ENCODE results near the gene AJM1. TPM values are rescaled to one million over a fixed set of nuclear protein-coding genes. Genes with fewer than 3 reads are reported as not detected.

Gene AJM1
- total and polyA plus RNA-seq, 7 donors: 1.3 to 4.9 (median 2.0) TPM

GRCh38 chr9:136890661-136891060 is 48.4 kb downstream of the AJM1 start:
- H3K27me3 ChIP-seq (ENCODE audit: insufficient read depth in 3 of 3, low read length in 2 of 3): no peaks in the 10 kb centered on the region
- ATAC-seq: no peak
- intact Hi-C loops (cut with DNase I): no loop called here
- peaks cover 0 to 25% of the 10 kb centered on the region in 2 donors for H3K36me3 ChIP-seq (ENCODE audit: insufficient read depth in 1 of 2, low read depth in 1 of 2)
- 83 to 89% (median 86%) methylated on average over 13 of the region's 13 CpGs for WGBS, 3 donors
- no peak for TF ChIP-seq CTCF (IDR thresholded peaks at IDR 0.05)
- H3K4me3 ChIP-seq: no peak overlapping the region
- no peak overlapping the region for H3K27ac ChIP-seq
- DNase-seq: no peak
- H3K4me1 ChIP-seq: peaks cover 12% of the 10 kb centered on the region
- no peaks in the 10 kb centered on the region for H3K9me3 ChIP-seq

Other genes with a start within 250 kb of the AJM1 start
- 10 to 100 TPM; 47.0 to 55.3 (median 48.8) TPM for gene EGFL7, start 179.6 kb upstream of the AJM1 start, total RNA-seq
- 10 to 100 TPM; 34.7 to 73.4 (median 48.4) TPM for gene EGFL7, start 179.6 kb upstream of the AJM1 start, polyA plus RNA-seq
- gene AGPAT2, start 155.0 kb upstream of the AJM1 start, total RNA-seq: 10 to 100 TPM; 15.5 to 46.3 (median 31.5) TPM
- 10 to 100 TPM; 25.9 to 66.5 (median 46.8) TPM for gene AGPAT2, start 155.0 kb upstream of the AJM1 start, polyA plus RNA-seq
- 1 to 10 TPM; 1.4 to 2.7 (median 2.3) TPM for gene DIPK1B, start 129.9 kb upstream of the AJM1 start, total RNA-seq
- 1 to 10 TPM; 2.2 to 5.3 (median 3.5) TPM for gene DIPK1B, start 129.9 kb upstream of the AJM1 start, polyA plus RNA-seq
- 1 to 10 TPM in 3 of 4 donors, not detected in 1; 3.2 to 4.9 (median 4.1) TPM for gene LCN10, start 99.5 kb upstream of the AJM1 start, total RNA-seq
- 1 to 10 TPM; 3.0 to 4.6 (median 4.0) TPM for gene LCN10, start 99.5 kb upstream of the AJM1 start, polyA plus RNA-seq
- gene LCN6, start 94.0 kb upstream of the AJM1 start, total RNA-seq: 10 to 100 TPM in 1 of 4 donors, 1 to 10 TPM in 2, under 1 TPM in 1; 0.44 to 14.7 (median 5.5) TPM
- gene LCN6, start 94.0 kb upstream of the AJM1 start, polyA plus RNA-seq: 10 to 100 TPM; 10.7 to 15.0 (median 10.8) TPM
- gene LCN8, start 84.2 kb upstream of the AJM1 start, total RNA-seq: 1 to 10 TPM in 1 of 4 donors, under 1 TPM in 2, not detected in 1; 0.44 to 1.5 (median 0.50) TPM
- under 1 TPM in 2 of 3 donors, not detected in 1; 0.16 to 0.17 TPM for gene LCN8, start 84.2 kb upstream of the AJM1 start, polyA plus RNA-seq
- under 1 TPM in 1 of 4 donors, not detected in 3; 0.22 TPM for gene LCN15, start 78.0 kb upstream of the AJM1 start, total RNA-seq
- gene LCN15, start 78.0 kb upstream of the AJM1 start, polyA plus RNA-seq: 1 to 10 TPM in 1 of 3 donors, under 1 TPM in 1, not detected in 1; 0.14 to 1.4 TPM
- 10 to 100 TPM; 32.0 to 49.1 (median 45.9) TPM for gene TMEM141, start 51.1 kb upstream of the AJM1 start, total RNA-seq
- gene TMEM141, start 51.1 kb upstream of the AJM1 start, polyA plus RNA-seq: 10 to 100 TPM; 49.3 to 89.1 (median 65.1) TPM
- not detected for gene CCDC183, start 46.1 kb upstream of the AJM1 start, total RNA-seq
- gene CCDC183, start 46.1 kb upstream of the AJM1 start, polyA plus RNA-seq: under 1 TPM in 2 of 3 donors, not detected in 1; 0.03 to 0.08 TPM
- gene RABL6, start 34.5 kb upstream of the AJM1 start, total RNA-seq: 10 to 100 TPM; 74.4 to 90.5 (median 88.3) TPM
- 10 to 100 TPM; 73.0 to 82.5 (median 75.4) TPM for gene RABL6, start 34.5 kb upstream of the AJM1 start, polyA plus RNA-seq
- gene PHPT1, start 6.9 kb downstream of the AJM1 start, total RNA-seq: 100 to 1,000 TPM; 154 to 272 (median 220) TPM
- 100 to 1,000 TPM; 228 to 295 (median 288) TPM for gene PHPT1, start 6.9 kb downstream of the AJM1 start, polyA plus RNA-seq
- gene MAMDC4, start 9.9 kb downstream of the AJM1 start, total RNA-seq: 1 to 10 TPM; 1.7 to 4.7 (median 3.1) TPM
- 1 to 10 TPM; 2.1 to 7.9 (median 2.4) TPM for gene MAMDC4, start 9.9 kb downstream of the AJM1 start, polyA plus RNA-seq
- 100 to 1,000 TPM; 254 to 371 (median 331) TPM for gene EDF1, start 23.8 kb downstream of the AJM1 start, total RNA-seq
- 100 to 1,000 TPM; 241 to 534 (median 365) TPM for gene EDF1, start 23.8 kb downstream of the AJM1 start, polyA plus RNA-seq
- 10 to 100 TPM in 2 of 4 donors, 1 to 10 TPM in 2; 5.4 to 13.2 (median 9.4) TPM for gene TRAF2, start 44.0 kb downstream of the AJM1 start, total RNA-seq
- gene TRAF2, start 44.0 kb downstream of the AJM1 start, polyA plus RNA-seq: 10 to 100 TPM in 2 of 3 donors, 1 to 10 TPM in 1; 8.6 to 15.9 (median 11.1) TPM
- 100 to 1,000 TPM; 135 to 236 (median 171) TPM for gene FBXW5, start 102.3 kb downstream of the AJM1 start, total RNA-seq
- 100 to 1,000 TPM; 202 to 261 (median 213) TPM for gene FBXW5, start 102.3 kb downstream of the AJM1 start, polyA plus RNA-seq
- gene C8G, start 102.8 kb downstream of the AJM1 start, total RNA-seq: 1 to 10 TPM; 1.7 to 7.9 (median 5.9) TPM
- 1 to 10 TPM; 3.4 to 6.0 (median 4.5) TPM for gene C8G, start 102.8 kb downstream of the AJM1 start, polyA plus RNA-seq
- 1 to 10 TPM in 1 of 4 donors, under 1 TPM in 2, not detected in 1; 0.38 to 1.5 (median 0.48) TPM for gene LCN12, start 109.8 kb downstream of the AJM1 start, total RNA-seq
- under 1 TPM; 0.06 to 0.17 (median 0.13) TPM for gene LCN12, start 109.8 kb downstream of the AJM1 start, polyA plus RNA-seq
- 100 to 1,000 TPM in 1 of 4 donors, 10 to 100 TPM in 3; 23.3 to 130 (median 74.3) TPM for gene PTGDS, start 135.0 kb downstream of the AJM1 start, total RNA-seq
- 10 to 100 TPM; 29.9 to 37.9 (median 37.8) TPM for gene PTGDS, start 135.0 kb downstream of the AJM1 start, polyA plus RNA-seq
- under 1 TPM; 0.10 to 0.79 (median 0.38) TPM for gene LCNL1, start 140.5 kb downstream of the AJM1 start, total RNA-seq
- under 1 TPM; 0.04 to 0.14 (median 0.06) TPM for gene LCNL1, start 140.5 kb downstream of the AJM1 start, polyA plus RNA-seq
- gene PAXX, start 149.9 kb downstream of the AJM1 start, total RNA-seq: 10 to 100 TPM in 3 of 4 donors, 1 to 10 TPM in 1; 9.4 to 15.6 (median 12.4) TPM
- 10 to 100 TPM; 16.5 to 39.2 (median 25.2) TPM for gene PAXX, start 149.9 kb downstream of the AJM1 start, polyA plus RNA-seq
- under 1 TPM in 3 of 4 donors, not detected in 1; 0.38 to 0.90 (median 0.54) TPM for gene CLIC3, start 154.1 kb downstream of the AJM1 start, total RNA-seq
- under 1 TPM; 0.55 to 0.94 (median 0.79) TPM for gene CLIC3, start 154.1 kb downstream of the AJM1 start, polyA plus RNA-seq
- gene ABCA2, start 185.8 kb downstream of the AJM1 start, total RNA-seq: 10 to 100 TPM; 12.2 to 23.5 (median 18.3) TPM
- gene ABCA2, start 185.8 kb downstream of the AJM1 start, polyA plus RNA-seq: 10 to 100 TPM in 1 of 3 donors, 1 to 10 TPM in 2; 6.9 to 11.1 (median 8.5) TPM
- under 1 TPM in 1 of 4 donors, not detected in 3; 0.08 TPM for gene FUT7, start 189.6 kb downstream of the AJM1 start, total RNA-seq
- gene FUT7, start 189.6 kb downstream of the AJM1 start, polyA plus RNA-seq: under 1 TPM in 2 of 3 donors, not detected in 1; 0.01 to 0.06 TPM
- gene NPDC1, start 203.7 kb downstream of the AJM1 start, total RNA-seq: 10 to 100 TPM; 17.3 to 32.1 (median 22.6) TPM
- gene NPDC1, start 203.7 kb downstream of the AJM1 start, polyA plus RNA-seq: 10 to 100 TPM; 14.8 to 23.2 (median 17.6) TPM
- gene ENTPD2, start 211.6 kb downstream of the AJM1 start, total RNA-seq: 1 to 10 TPM in 2 of 4 donors, under 1 TPM in 2; 0.59 to 1.4 (median 0.95) TPM
- under 1 TPM; 0.17 to 0.29 (median 0.28) TPM for gene ENTPD2, start 211.6 kb downstream of the AJM1 start, polyA plus RNA-seq
- gene SAPCD2, start 228.1 kb downstream of the AJM1 start, total RNA-seq: under 1 TPM; 0.10 to 0.15 (median 0.12) TPM
- under 1 TPM in 2 of 3 donors, not detected in 1; 0.18 to 0.22 TPM for gene SAPCD2, start 228.1 kb downstream of the AJM1 start, polyA plus RNA-seq
- gene UAP1L1, start 235.0 kb downstream of the AJM1 start, total RNA-seq: 1 to 10 TPM; 1.8 to 4.5 (median 3.0) TPM
- gene UAP1L1, start 235.0 kb downstream of the AJM1 start, polyA plus RNA-seq: 1 to 10 TPM; 1.5 to 2.4 (median 1.7) TPM
- gene MAN1B1, start 244.5 kb downstream of the AJM1 start, total RNA-seq: 10 to 100 TPM; 13.5 to 18.1 (median 14.4) TPM
- gene MAN1B1, start 244.5 kb downstream of the AJM1 start, polyA plus RNA-seq: 10 to 100 TPM; 13.1 to 24.4 (median 21.8) TPM